Measurements from ENCODE around the gene GTF2H2.
"Not testable (repeated sequence)": the region's sequence is repeated elsewhere in the genome, so short reads cannot be mapped to it uniquely, and the experiment has no call there.

- TF ChIP-seq, protein P1, sequence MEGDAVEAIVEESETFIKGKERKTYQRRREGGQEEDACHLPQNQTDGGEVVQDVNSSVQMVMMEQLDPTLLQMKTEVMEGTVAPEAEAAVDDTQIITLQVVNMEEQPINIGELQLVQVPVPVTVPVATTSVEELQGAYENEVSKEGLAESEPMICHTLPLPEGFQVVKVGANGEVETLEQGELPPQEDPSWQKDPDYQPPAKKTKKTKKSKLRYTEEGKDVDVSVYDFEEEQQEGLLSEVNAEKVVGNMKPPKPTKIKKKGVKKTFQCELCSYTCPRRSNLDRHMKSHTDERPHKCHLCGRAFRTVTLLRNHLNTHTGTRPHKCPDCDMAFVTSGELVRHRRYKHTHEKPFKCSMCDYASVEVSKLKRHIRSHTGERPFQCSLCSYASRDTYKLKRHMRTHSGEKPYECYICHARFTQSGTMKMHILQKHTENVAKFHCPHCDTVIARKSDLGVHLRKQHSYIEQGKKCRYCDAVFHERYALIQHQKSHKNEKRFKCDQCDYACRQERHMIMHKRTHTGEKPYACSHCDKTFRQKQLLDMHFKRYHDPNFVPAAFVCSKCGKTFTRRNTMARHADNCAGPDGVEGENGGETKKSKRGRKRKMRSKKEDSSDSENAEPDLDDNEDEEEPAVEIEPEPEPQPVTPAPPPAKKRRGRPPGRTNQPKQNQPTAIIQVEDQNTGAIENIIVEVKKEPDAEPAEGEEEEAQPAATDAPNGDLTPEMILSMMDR (IDR thresholded peaks at IDR 0.05; ENCODE audit: poor library complexity), result not testable (repeated sequence)
- TF ChIP-seq EZH2phosphoT487 (IDR thresholded peaks at IDR 0.05; ENCODE audit: low read depth, severe bottlenecking, unreplicated experiment), result not testable (repeated sequence)
Measured at GRCh38 chr5:71020643-71021042, 46.8 kb downstream of the GTF2H2 start.

Measured in hepatocyte (in vitro differentiated cells).